CD14-positive monocyte (primary cell): ENCODE results near the gene IL13RA2. TPM values are rescaled to one million over a fixed set of nuclear protein-coding genes. Genes with fewer than 3 reads are reported as not detected.

ENCODE experiments used
- DNase-seq, 3 donors: peaks; one replicate each; pipeline ENCODE4 v3.0.0-alpha.2; 2011 to 2022
- H2AFZ ChIP-seq: 2 replicates; pipeline ENCODE4 v1.6.0; 2012; ENCODE audit warnings: mild to moderate bottlenecking, low read depth, low read length, inconsistent platforms; ENCODE audit not compliant: insufficient read depth, poor library complexity, severe bottlenecking
- H3K27ac ChIP-seq, 2 donors: 1 replicate in 1 of 2; 2 replicates in 1 of 2; pipeline ENCODE4 v1.5.1; 2012 to 2013; ENCODE audit warnings: low read length in 2 of 2, control low read depth in 1 of 2, inconsistent platforms in 1 of 2, low read depth in 1 of 2, mild to moderate bottlenecking in 1 of 2
- H3K27me3 ChIP-seq, 2 donors: one replicate each; pipeline versions ENCODE4 v1.6.0 to v1.6.1; 2011 to 2013; ENCODE audit warnings: low read length in 2 of 2; ENCODE audit not compliant: control insufficient read depth in 2 of 2, insufficient read depth in 2 of 2
- H3K36me3 ChIP-seq, 2 donors: replicated peaks in 1 of 2; 1 replicate in 1 of 2; 2 replicates in 1 of 2; pipeline versions ENCODE4 v1.5.1 to v1.6.1; 2012 to 2013; ENCODE audit warnings: low read length in 2 of 2, control low read depth in 1 of 2, inconsistent platforms in 1 of 2, mild to moderate bottlenecking in 1 of 2; ENCODE audit not compliant: insufficient read depth in 2 of 2, control insufficient read depth in 1 of 2
- H3K4me1 ChIP-seq, 2 donors: 1 replicate in 1 of 2; 2 replicates in 1 of 2; pipeline versions ENCODE4 v1.5.1 to v1.6.1; 2012 to 2013; ENCODE audit warnings: low read length in 2 of 2, control low read depth in 1 of 2, inconsistent platforms in 1 of 2, mild to moderate bottlenecking in 1 of 2, moderate library complexity in 1 of 2; ENCODE audit not compliant: insufficient read depth in 2 of 2, control insufficient read depth in 1 of 2
- H3K4me2 ChIP-seq: replicated peaks from 2 replicates; pipeline ENCODE3; 2012; ENCODE audit warnings: low read length, moderate library complexity, mild to moderate bottlenecking; ENCODE audit not compliant: poor library complexity, severe bottlenecking; ENCODE audit errors: extremely low read depth
- H3K4me3 ChIP-seq, 3 experiments: fragments of 200-600 bp in 1 of 3; sonication (generic) in 1 of 3; replicated peaks in 1 of 3; 1 replicate in 2 of 3; 2 replicates in 1 of 3; pipeline ENCODE4 v1.5.1; 2011 to 2013; ENCODE audit warnings: low read length in 3 of 3, mild to moderate bottlenecking in 3 of 3, control low read depth in 2 of 3, low read depth in 2 of 3, inconsistent platforms in 1 of 3, moderate library complexity in 1 of 3
- H3K79me2 ChIP-seq: 2 replicates; pipeline ENCODE4 v1.6.0; 2012; ENCODE audit warnings: mild to moderate bottlenecking, control low read depth, inconsistent platforms, low read length, moderate library complexity; ENCODE audit not compliant: insufficient read depth
- H3K9ac ChIP-seq: 2 replicates; pipeline ENCODE4 v1.6.0; 2017; ENCODE audit warnings: low read length, mild to moderate bottlenecking; ENCODE audit not compliant: insufficient read depth, poor library complexity, severe bottlenecking
- H3K9me3 ChIP-seq, 2 donors: replicated peaks in 1 of 2; 1 replicate in 1 of 2; 2 replicates in 1 of 2; pipeline versions ENCODE4 v1.5.1 to v1.6.1; 2012 to 2013; ENCODE audit warnings: low read length in 2 of 2, control low read depth in 1 of 2; ENCODE audit not compliant: control insufficient read depth in 1 of 2, insufficient read depth in 1 of 2
- H4K20me1 ChIP-seq: 2 replicates; pipeline ENCODE4 v1.6.0; 2012; ENCODE audit warnings: mild to moderate bottlenecking, low read length, control low read depth, moderate library complexity; ENCODE audit not compliant: insufficient read depth
- H3K27ac Mint-ChIP-seq, 7 donors: one replicate each; pipeline ENCODE4 v1.8.0; 2020; ENCODE audit warnings: mild to moderate bottlenecking in 7 of 7, mixed read lengths in 7 of 7, moderate library complexity in 6 of 7, inconsistent platforms in 2 of 7
- H3K27me3 Mint-ChIP-seq, 3 donors: one replicate each; pipeline ENCODE4 v1.8.0; 2021 to 2022; ENCODE audit warnings: low read depth in 3 of 3, mild to moderate bottlenecking in 3 of 3, mixed read lengths in 3 of 3, moderate library complexity in 3 of 3, inconsistent platforms in 1 of 3
- H3K36me3 Mint-ChIP-seq, 2 donors: one replicate each; pipeline ENCODE4 v1.8.0; 2020; ENCODE audit warnings: mixed read lengths in 2 of 2, inconsistent platforms in 1 of 2, mild to moderate bottlenecking in 1 of 2
- H3K4me1 Mint-ChIP-seq: one replicate; pipeline ENCODE4 v1.8.0; 2020; ENCODE audit warnings: mild to moderate bottlenecking, mixed read lengths
- H3K4me3 Mint-ChIP-seq, 2 donors: one replicate each; pipeline ENCODE4 v1.8.0; 2020; ENCODE audit warnings: mild to moderate bottlenecking in 2 of 2, mixed read lengths in 2 of 2, moderate library complexity in 1 of 2
- H3K9me3 Mint-ChIP-seq, 7 donors: one replicate each; pipeline ENCODE4 v1.8.0; 2020 to 2022; ENCODE audit warnings: mixed read lengths in 7 of 7, mild to moderate bottlenecking in 6 of 7, moderate library complexity in 6 of 7, inconsistent platforms in 2 of 7
- CTCF ChIP-seq: fragments of 200-600 bp; IDR thresholded peaks from one replicate; pipeline ENCODE4 v1.8.0; 2022; ENCODE audit warnings: antibody characterized with exemption, mild to moderate bottlenecking
- WGBS: methylation state at CpG from one replicate; pipeline ENCODE4 v1.1.5; 2013; ENCODE audit warnings: missing lambda C conversion rate; ENCODE audit not compliant: insufficient coverage; 5-methylcytosine and 5-hydroxymethylcytosine counted together
- intact Hi-C, 2 donors: fragments of 100-400 bp; cut with micrococcal nuclease; formaldehyde crosslinking; loops; one replicate each; pipeline versions ENCODE4 v1.15.0 to v1.15.1; 2023
- polyA plus RNA-seq, 3 donors: library from polyadenylated mRNA; depleted of rRNA in 1 of 3; unstranded in 2 of 3; stranded (reverse) in 1 of 3; fragments of 300-500 nt in 2 of 3; fragments of >200 nt in 1 of 3; fragmentation: Illumina TruSeq in 2 of 3; gene quantifications; 1 replicate in 2 of 3; 2 replicates in 1 of 3; pipeline ENCODE4 v1.2.3, GENCODE V29; 2012 to 2021

IL13RA2 gene
- polyA plus RNA-seq, 3 donors = not detected

GRCh38 chrX:115036029-115036428, 18.6 kb upstream of the IL13RA2 start:
- no peak overlapping the region for H3K4me3 ChIP-seq
- H3K4me2 ChIP-seq = no peak overlapping the region
- no peak overlapping the region for H3K27ac ChIP-seq
- no peaks in the 10 kb centered on the region for H3K4me1 ChIP-seq
- intact Hi-C loops = no loop called here
- no peak overlapping the region for H3K9ac ChIP-seq
- no peak for DNase-seq
- H3K4me3 Mint-ChIP-seq = no peak overlapping the region
- H3K36me3 ChIP-seq = no peaks in the 10 kb centered on the region
- H4K20me1 ChIP-seq = no peaks in the 10 kb centered on the region
- no peak overlapping the region for H3K27ac Mint-ChIP-seq
- TF ChIP-seq CTCF = no peak
- peaks cover 0 to 3% of the 10 kb centered on the region in 2 donors for H3K27me3 ChIP-seq
- H3K79me2 ChIP-seq = no peaks in the 10 kb centered on the region
- peaks cover 1 to 2% (median 1%) of the 10 kb centered on the region in 3 donors for H3K27me3 Mint-ChIP-seq
- H3K9me3 Mint-ChIP-seq = peaks cover 0 to 3% (median 0%) of the 10 kb centered on the region in 7 donors
- no peak overlapping the region for H2AFZ ChIP-seq
- WGBS = no CpG with 5 or more reads among the region's 1 CpG
- H3K4me1 Mint-ChIP-seq = no peaks in the 10 kb centered on the region
- no peaks in the 10 kb centered on the region for H3K9me3 ChIP-seq
- H3K36me3 Mint-ChIP-seq = no peaks in the 10 kb centered on the region

GRCh38 chrX:115031989-115032388, 14.6 kb upstream of the IL13RA2 start:
- H3K9me3 Mint-ChIP-seq = peaks cover 0 to 3% (median 0%) of the 10 kb centered on the region in 7 donors
- H2AFZ ChIP-seq = no peak overlapping the region
- no peaks in the 10 kb centered on the region for H3K27me3 Mint-ChIP-seq
- H3K4me1 Mint-ChIP-seq = no peaks in the 10 kb centered on the region
- H3K4me3 Mint-ChIP-seq = no peak overlapping the region
- H3K4me1 ChIP-seq = no peaks in the 10 kb centered on the region
- no peak for TF ChIP-seq CTCF
- no peak overlapping the region for H3K4me2 ChIP-seq
- H3K79me2 ChIP-seq = no peaks in the 10 kb centered on the region
- H4K20me1 ChIP-seq = no peaks in the 10 kb centered on the region
- no peaks in the 10 kb centered on the region for H3K36me3 ChIP-seq
- no peak overlapping the region for H3K27ac ChIP-seq
- H3K27ac Mint-ChIP-seq = no peak overlapping the region
- H3K9ac ChIP-seq = no peak overlapping the region
- intact Hi-C loops = no loop called here
- no peaks in the 10 kb centered on the region for H3K27me3 ChIP-seq
- 100% methylated on average over 1 of the region's 2 CpGs for WGBS
- no peak overlapping the region for H3K4me3 ChIP-seq
- H3K9me3 ChIP-seq = no peaks in the 10 kb centered on the region
- DNase-seq = no peak
- no peaks in the 10 kb centered on the region for H3K36me3 Mint-ChIP-seq
